Measurements from ENCODE around the gene ABCA8. TPM values are rescaled to one million over a fixed set of nuclear protein-coding genes. Genes with fewer than 3 reads are reported as not detected.

The ABCA8 gene
- total RNA-seq, 1 donor from 2014 or later = 4.7 TPM

- Mint-ChIP-seq H3K4me3 (no peak overlapping the region), H3K27ac (no peak overlapping the region), H3K9me3 (no peaks in the 10 kb centered on the region), H3K4me1 (ENCODE audit: unreplicated experiment) (no peaks in the 10 kb centered on the region), H3K27me3 (no peaks in the 10 kb centered on the region), H3K36me3 (no peaks in the 10 kb centered on the region)
- no peak for TF ChIP-seq CTCF (conservative IDR thresholded peaks at IDR 0.05)
- no peak for DNase-seq (ENCODE audit: extremely low spot score, unreplicated experiment)
These were observed 27.7 kb downstream of the ABCA8 start for GRCh38 chr17:68927516-68927915.

- TF ChIP-seq CTCF (conservative IDR thresholded peaks at IDR 0.05) = no peak
- H3K27ac Mint-ChIP-seq = no peak overlapping the region
- H3K4me1 Mint-ChIP-seq (ENCODE audit: unreplicated experiment) = no peaks in the 10 kb centered on the region
- H3K4me3 Mint-ChIP-seq = no peak overlapping the region
- no peaks in the 10 kb centered on the region for H3K27me3 Mint-ChIP-seq
- no peaks in the 10 kb centered on the region for H3K36me3 Mint-ChIP-seq
- DNase-seq (ENCODE audit: extremely low spot score, unreplicated experiment) = no peak
- peaks cover 1% of the 10 kb centered on the region for H3K9me3 Mint-ChIP-seq
These were observed 30.1 kb downstream of the ABCA8 start for GRCh38 chr17:68924793-68925720.

- no peak for DNase-seq (ENCODE audit: extremely low spot score, unreplicated experiment)
- Mint-ChIP-seq H3K9me3 (peaks cover 12% of the 10 kb centered on the region), H3K4me3 (no peak overlapping the region), H3K4me1 (ENCODE audit: unreplicated experiment) (peaks cover 12% of the 10 kb centered on the region), H3K27ac (no peak overlapping the region), H3K36me3 (no peaks in the 10 kb centered on the region), H3K27me3 (no peaks in the 10 kb centered on the region)
- no peak for TF ChIP-seq CTCF (conservative IDR thresholded peaks at IDR 0.05)
These were observed 44.3 kb downstream of the ABCA8 start for GRCh38 chr17:68910789-68911431.

DNA sequence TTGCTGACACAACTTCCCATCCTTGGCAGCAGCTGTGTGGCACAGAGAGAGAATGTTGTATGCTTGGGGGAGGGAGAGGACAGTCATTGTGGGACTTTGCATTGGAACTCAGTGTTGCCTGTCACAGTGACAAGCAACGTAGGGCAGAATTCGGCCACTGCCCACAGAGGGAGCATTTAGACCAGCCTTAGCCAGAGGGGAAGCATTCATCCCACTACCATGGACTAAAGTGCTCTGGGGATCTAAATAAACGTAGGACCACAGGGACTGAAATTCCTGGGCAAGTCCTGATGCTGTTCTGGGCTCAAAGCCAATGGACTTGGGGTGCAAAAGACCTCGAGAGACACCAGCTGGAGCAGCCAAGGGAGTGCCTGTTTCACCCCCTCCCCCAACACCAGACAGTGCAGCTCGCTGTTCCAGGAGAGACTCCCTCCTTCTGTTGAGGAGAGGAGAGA, 44.9 kb downstream of the ABCA8 start:
- no peak for TF ChIP-seq CTCF (conservative IDR thresholded peaks at IDR 0.05)
- Mint-ChIP-seq H3K9me3 (peaks cover 12% of the 10 kb centered on the region), H3K27me3 (no peaks in the 10 kb centered on the region), H3K4me3 (no peak overlapping the region), H3K4me1 (ENCODE audit: unreplicated experiment) (peaks cover 12% of the 10 kb centered on the region), H3K36me3 (no peaks in the 10 kb centered on the region), H3K27ac (no peak overlapping the region)
- DNase-seq (ENCODE audit: extremely low spot score, unreplicated experiment) = no peak

DNA sequence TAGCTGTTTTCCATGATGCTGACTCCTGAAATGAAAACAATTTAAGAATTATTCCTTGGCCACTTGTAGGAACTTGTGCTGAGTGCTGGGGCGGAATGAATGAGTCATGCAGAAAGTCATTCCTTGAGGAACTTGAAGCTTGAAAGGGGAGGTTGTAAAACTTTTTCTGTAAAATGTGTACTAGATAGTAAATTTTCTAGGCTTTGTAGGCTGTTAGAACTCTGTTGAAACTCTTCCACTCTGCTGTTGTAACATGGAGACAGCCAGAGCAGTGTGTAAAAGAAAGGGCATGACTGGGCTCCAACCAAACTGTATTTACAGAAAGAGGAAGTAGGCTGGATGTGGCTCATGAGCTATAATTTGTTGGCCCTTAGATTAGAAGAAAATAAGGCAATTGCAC, 46.1 kb downstream of the ABCA8 start:
- peaks cover 12% of the 10 kb centered on the region for H3K4me1 Mint-ChIP-seq (ENCODE audit: unreplicated experiment)
- no peaks in the 10 kb centered on the region for H3K36me3 Mint-ChIP-seq

More for the DNA sequence above, 46.1 kb downstream of the ABCA8 start:
- Mint-ChIP-seq H3K27ac (peak overlapping the region; percentile 46), H3K9me3 (peaks cover 12% of the 10 kb centered on the region), H3K27me3 (no peaks in the 10 kb centered on the region), H3K4me3 (no peak overlapping the region)
- TF ChIP-seq CTCF (conservative IDR thresholded peaks at IDR 0.05) = no peak
- DNase-seq (ENCODE audit: extremely low spot score, unreplicated experiment) = no peak

Data from type B pancreatic cell (in vitro differentiated cells).